SK-N-MC (cell line): Measurements from ENCODE around the gene OR56A4.

Source experiments
- DNase-seq: peaks from one replicate; pipeline ENCODE4 v3.0.0-alpha.2; 2011; ENCODE audit warnings: low read depth, low spot score
- H3K27ac ChIP-seq: fragments of 200-600 bp; sonication (generic); 2 replicates; pipeline ENCODE4 v1.5.1; 2016; ENCODE audit warnings: mixed run types
- H3K36me3 ChIP-seq: fragments of 200-600 bp; sonication (generic); 2 replicates; pipeline ENCODE4 v1.6.1; 2017; ENCODE audit warnings: antibody characterized with exemption, low read length, mixed read lengths; ENCODE audit not compliant: insufficient read depth
- H3K4me3 ChIP-seq: fragments of 200-600 bp; sonication (generic); 2 replicates; pipeline ENCODE4 v1.5.1; 2016
- H3K9ac ChIP-seq: fragments of 200-600 bp; sonication (generic); 2 replicates; pipeline ENCODE4 v1.8.0; 2017; ENCODE audit warnings: mixed run types, mixed read lengths; ENCODE audit not compliant: insufficient read length
- H3K9me3 ChIP-seq: fragments of 200-600 bp; sonication (generic); 2 replicates; pipeline ENCODE4 v1.6.1; 2017; ENCODE audit warnings: low read depth, mild to moderate bottlenecking, antibody characterized with exemption, low read length, moderate library complexity, mixed read lengths
- EZH2 ChIP-seq: fragments of 200-600 bp; sonication (generic); IDR thresholded peaks from one replicate; pipeline ENCODE4 v1.6.1; 2017; ENCODE audit warnings: antibody characterized with exemption
- FOXP2 ChIP-seq: optimal IDR thresholded peaks from 2 replicates; pipeline ENCODE3; 2011; ENCODE audit warnings: mild to moderate bottlenecking, moderate library complexity; ENCODE audit not compliant: insufficient read depth; ENCODE audit errors: extremely low read length, control extremely low read depth
- POLR2AphosphoS5 ChIP-seq: IDR thresholded peaks from 2 replicates; pipeline ENCODE4 v1.6.1; 2012; ENCODE audit warnings: mild to moderate bottlenecking, low read depth, low read length, borderline replicate concordance

OR56A4 gene

GRCh38 chr11:6006846-6007245 lies at the start of gene OR56A4:
Gene OR56A4, minus strand, starts transcription at chr11:6006946. Its CDS starts 3,954 bp downstream, at chr11:6002992.
- H3K9ac ChIP-seq: no peak within 1 kb of the TSS
- H3K27ac ChIP-seq: no peak within 1 kb of the TSS
- no peaks in the 10 kb centered on the region for H3K9me3 ChIP-seq
- DNase-seq: no peak
- TF ChIP-seq EZH2: no peak
- no peak for TF ChIP-seq POLR2AphosphoS5
- TF ChIP-seq FOXP2: no peak
- H3K4me3 ChIP-seq: no peak within 1 kb of the TSS
- no peaks in the 10 kb centered on the region for H3K36me3 ChIP-seq

GRCh38 chr11:6055569-6055968 lies 48.8 kb upstream of the OR56A4 start:
- H3K36me3 ChIP-seq: no peaks in the 10 kb centered on the region
- H3K4me3 ChIP-seq: no peak overlapping the region
- no peak for DNase-seq
- TF ChIP-seq FOXP2 (no peak), POLR2AphosphoS5 (no peak), EZH2 (no peak)
- no peak overlapping the region for H3K9ac ChIP-seq
- no peaks in the 10 kb centered on the region for H3K9me3 ChIP-seq
- no peak overlapping the region for H3K27ac ChIP-seq

- H3K27ac ChIP-seq: no peak overlapping the region
- TF ChIP-seq FOXP2 (no peak), POLR2AphosphoS5 (no peak), EZH2 (no peak)
- no peak overlapping the region for H3K9ac ChIP-seq
- no peak overlapping the region for H3K4me3 ChIP-seq
- no peaks in the 10 kb centered on the region for H3K9me3 ChIP-seq
- no peaks in the 10 kb centered on the region for H3K36me3 ChIP-seq
- no peak for DNase-seq
These were observed 45.6 kb upstream of the OR56A4 start for GRCh38 chr11:6052374-6052773.

- H3K9me3 ChIP-seq: no peaks in the 10 kb centered on the region
- no peak for DNase-seq
- H3K27ac ChIP-seq: peak overlapping the region; percentile 74
- no peak overlapping the region for H3K9ac ChIP-seq
- H3K36me3 ChIP-seq: no peaks in the 10 kb centered on the region
- peak overlapping the region; percentile 45 for H3K4me3 ChIP-seq
- TF ChIP-seq FOXP2 (no peak), POLR2AphosphoS5 (no peak), EZH2 (no peak)
These were observed 34.1 kb upstream of the OR56A4 start for GRCh38 chr11:6040874-6041273.

GRCh38 chr11:6030708-6031405 lies 24.1 kb upstream of the OR56A4 start, which contains the start of gene OR56A1:
Gene OR56A1, minus strand, starts transcription at chr11:6030758. Its CDS starts 3,066 bp downstream, at chr11:6027692.
- Histone ChIP-seq H3K36me3 (no peaks in the 10 kb centered on the region), H3K27ac (no peak within 1 kb of the TSS), H3K9me3 (no peaks in the 10 kb centered on the region), H3K4me3 (no peak within 1 kb of the TSS), H3K9ac (no peak within 1 kb of the TSS)
- no peak for DNase-seq
- TF ChIP-seq POLR2AphosphoS5 (no peak), FOXP2 (no peak), EZH2 (no peak)

- Histone ChIP-seq H3K36me3 (no peaks in the 10 kb centered on the region), H3K27ac (no peak overlapping the region), H3K9me3 (no peaks in the 10 kb centered on the region), H3K4me3 (no peak overlapping the region), H3K9ac (no peak overlapping the region)
- no peak for DNase-seq
- TF ChIP-seq POLR2AphosphoS5: no peak
- TF ChIP-seq EZH2: no peak
These were observed 20.8 kb upstream of the OR56A4 start for GRCh38 chr11:6027501-6027900.

GRCh38 chr11:6025056-6025455 lies 18.3 kb upstream of the OR56A4 start:
- no peak overlapping the region for H3K27ac ChIP-seq
- H3K4me3 ChIP-seq: no peak overlapping the region
- H3K9me3 ChIP-seq: no peaks in the 10 kb centered on the region
- no peak overlapping the region for H3K9ac ChIP-seq
- DNase-seq: no peak
- H3K36me3 ChIP-seq: no peaks in the 10 kb centered on the region
- TF ChIP-seq EZH2: no peak
- no peak for TF ChIP-seq FOXP2
- no peak for TF ChIP-seq POLR2AphosphoS5

GRCh38 chr11:6022956-6023355 lies 16.2 kb upstream of the OR56A4 start:
- no peak overlapping the region for H3K27ac ChIP-seq
- H3K36me3 ChIP-seq: no peaks in the 10 kb centered on the region
- no peaks in the 10 kb centered on the region for H3K9me3 ChIP-seq
- H3K9ac ChIP-seq: no peak overlapping the region
- DNase-seq: no peak
- no peak for TF ChIP-seq FOXP2
- no peak for TF ChIP-seq POLR2AphosphoS5
- TF ChIP-seq EZH2: no peak
- H3K4me3 ChIP-seq: no peak overlapping the region

GRCh38 chr11:6013042-6013441 lies 6.3 kb upstream of the OR56A4 start:
- Histone ChIP-seq H3K36me3 (no peaks in the 10 kb centered on the region), H3K4me3 (no peak overlapping the region), H3K27ac (no peak overlapping the region), H3K9me3 (no peaks in the 10 kb centered on the region), H3K9ac (no peak overlapping the region)
- DNase-seq: no peak
- TF ChIP-seq FOXP2 (no peak), EZH2 (no peak), POLR2AphosphoS5 (no peak)
